Breast epithelium (tissue), 3 donors: ENCODE results near the gene CTIF.

ENCODE experiments used
- POLR2A ChIP-seq: fragments of 450-650 bp; IDR thresholded peaks from one replicate; pipeline ENCODE4 v1.6.1; 2016; ENCODE audit warnings: antibody characterized with exemption, mild to moderate bottlenecking, moderate library complexity
- TF ChIP-seq, protein P1 (sequence below), 3 donors: fragments of 450-650 bp; IDR thresholded peaks; one replicate each; pipeline ENCODE4 v1.5.1; 2016 to 2017; ENCODE audit warnings: antibody characterized with exemption in 3 of 3, mild to moderate bottlenecking in 3 of 3, moderate library complexity in 3 of 3

GRCh38 chr18:48525671-48526070, 13.2 kb upstream of the CTIF start:
- TF ChIP-seq, protein P1, sequence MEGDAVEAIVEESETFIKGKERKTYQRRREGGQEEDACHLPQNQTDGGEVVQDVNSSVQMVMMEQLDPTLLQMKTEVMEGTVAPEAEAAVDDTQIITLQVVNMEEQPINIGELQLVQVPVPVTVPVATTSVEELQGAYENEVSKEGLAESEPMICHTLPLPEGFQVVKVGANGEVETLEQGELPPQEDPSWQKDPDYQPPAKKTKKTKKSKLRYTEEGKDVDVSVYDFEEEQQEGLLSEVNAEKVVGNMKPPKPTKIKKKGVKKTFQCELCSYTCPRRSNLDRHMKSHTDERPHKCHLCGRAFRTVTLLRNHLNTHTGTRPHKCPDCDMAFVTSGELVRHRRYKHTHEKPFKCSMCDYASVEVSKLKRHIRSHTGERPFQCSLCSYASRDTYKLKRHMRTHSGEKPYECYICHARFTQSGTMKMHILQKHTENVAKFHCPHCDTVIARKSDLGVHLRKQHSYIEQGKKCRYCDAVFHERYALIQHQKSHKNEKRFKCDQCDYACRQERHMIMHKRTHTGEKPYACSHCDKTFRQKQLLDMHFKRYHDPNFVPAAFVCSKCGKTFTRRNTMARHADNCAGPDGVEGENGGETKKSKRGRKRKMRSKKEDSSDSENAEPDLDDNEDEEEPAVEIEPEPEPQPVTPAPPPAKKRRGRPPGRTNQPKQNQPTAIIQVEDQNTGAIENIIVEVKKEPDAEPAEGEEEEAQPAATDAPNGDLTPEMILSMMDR (IDR thresholded peaks at IDR 0.05) = no peak
- TF ChIP-seq POLR2A = no peak
